Colonic mucosa (tissue), 4 donors: ENCODE measurements around the gene ICAM5. TPM values are rescaled to one million over a fixed set of nuclear protein-coding genes. Genes with fewer than 3 reads are reported as not detected.

Source experiments
- DNase-seq: peaks from one replicate; pipeline ENCODE4 v3.0.0-alpha.2; 2020
- H3K27ac ChIP-seq: fragments of 200-600 bp; one replicate; pipeline ENCODE4 v1.8.0; 2021
- H3K27me3 ChIP-seq: fragments of 200-600 bp; one replicate; pipeline ENCODE4 v1.8.0; 2021
- H3K36me3 ChIP-seq: fragments of 200-600 bp; one replicate; pipeline ENCODE4 v1.8.0; 2021
- H3K4me1 ChIP-seq: fragments of 200-600 bp; one replicate; pipeline ENCODE4 v1.8.0; 2021; ENCODE audit warnings: mild to moderate bottlenecking
- H3K4me3 ChIP-seq: fragments of 200-600 bp; one replicate; pipeline ENCODE4 v1.8.0; 2021
- H3K9ac ChIP-seq, 2 donors: one replicate each; pipeline ENCODE4 v1.7.0; 2013; ENCODE audit warnings: control low read depth in 2 of 2, low read depth in 2 of 2, low read length in 2 of 2
- H3K9me3 ChIP-seq: fragments of 200-600 bp; one replicate; pipeline ENCODE4 v1.8.0; 2021
- intact Hi-C: fragments of 100-400 bp; cut with DNase I; formaldehyde crosslinking; loops from one replicate; pipeline ENCODE4 v1.14.1; 2022
- total RNA-seq, 2 donors: library from RNA; stranded (reverse); fragmentation: NEBNext Ultra II Directional in 1 of 2; extraction: Animal tissue kit (Norgen Biotek cat#: 25700) in 1 of 2; gene quantifications; one replicate each; pipeline ENCODE4 v1.2.1, GENCODE V29; 2021
- TF ChIP-seq, protein P1 (sequence below): fragments of 200-600 bp; IDR thresholded peaks from one replicate; pipeline ENCODE4 v1.8.0; 2022; ENCODE audit warnings: antibody characterized with exemption, mild to moderate bottlenecking
- donor health status: healthy.
- donor health status: DM: no; HTN: no; CAD: no.
- donor health status: DM: no; HTN: no; CAD: no.

Gene ICAM5
- total RNA-seq, 2 donors from 2014 or later = 0.74 to 1.3 TPM

DNA sequence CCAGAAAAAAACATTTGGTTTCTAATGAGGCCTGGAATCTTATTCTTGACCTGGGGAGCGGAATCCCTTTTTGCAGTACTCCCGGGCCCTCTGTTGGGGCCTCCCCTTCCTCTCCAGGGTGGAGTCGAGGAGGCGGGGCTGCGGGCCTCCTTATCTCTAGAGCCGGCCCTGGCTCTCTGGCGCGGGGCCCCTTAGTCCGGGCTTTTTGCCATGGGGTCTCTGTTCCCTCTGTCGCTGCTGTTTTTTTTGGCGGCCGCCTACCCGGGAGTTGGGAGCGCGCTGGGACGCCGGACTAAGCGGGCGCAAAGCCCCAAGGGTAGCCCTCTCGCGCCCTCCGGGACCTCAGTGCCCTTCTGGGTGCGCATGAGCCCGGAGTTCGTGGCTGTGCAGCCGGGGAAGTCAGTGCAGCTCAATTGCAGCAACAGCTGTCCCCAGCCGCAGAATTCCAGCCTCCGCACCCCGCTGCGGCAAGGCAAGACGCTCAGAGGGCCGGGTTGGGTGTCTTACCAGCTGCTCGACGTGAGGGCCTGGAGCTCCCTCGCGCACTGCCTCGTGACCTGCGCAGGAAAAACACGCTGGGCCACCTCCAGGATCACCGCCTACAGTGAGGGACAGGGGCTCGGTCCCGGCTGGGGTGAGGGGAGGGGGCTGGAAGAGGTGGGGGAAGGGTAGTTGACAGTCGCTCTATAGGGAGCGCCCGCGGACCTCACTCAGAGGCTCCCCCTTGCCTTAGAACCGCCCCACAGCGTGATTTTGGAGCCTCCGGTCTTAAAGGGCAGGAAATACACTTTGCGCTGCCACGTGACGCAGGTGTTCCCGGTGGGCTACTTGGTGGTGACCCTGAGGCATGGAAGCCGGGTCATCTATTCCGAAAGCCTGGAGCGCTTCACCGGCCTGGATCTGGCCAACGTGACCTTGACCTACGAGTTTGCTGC lies 2.7 kb upstream of the ICAM5 start, which contains the start of gene ICAM4:
Gene ICAM4 (plus strand): TSS at position 153 of the 935 bp plus-strand sequence. CDS start 58 bp downstream, at position 211.
- Histone ChIP-seq H3K27ac (no peak within 1 kb of the TSS), H3K27me3 (peaks cover 45% of the 10 kb centered on the region), H3K4me1 (peaks cover 40% of the 10 kb centered on the region), H3K9me3 (no peaks in the 10 kb centered on the region), H3K9ac (peak within 1 kb of the TSS in 1 of 2 donors; percentile 34), H3K36me3 (no peaks in the 10 kb centered on the region), H3K4me3 (no peak within 1 kb of the TSS)
- TF ChIP-seq, protein P1, sequence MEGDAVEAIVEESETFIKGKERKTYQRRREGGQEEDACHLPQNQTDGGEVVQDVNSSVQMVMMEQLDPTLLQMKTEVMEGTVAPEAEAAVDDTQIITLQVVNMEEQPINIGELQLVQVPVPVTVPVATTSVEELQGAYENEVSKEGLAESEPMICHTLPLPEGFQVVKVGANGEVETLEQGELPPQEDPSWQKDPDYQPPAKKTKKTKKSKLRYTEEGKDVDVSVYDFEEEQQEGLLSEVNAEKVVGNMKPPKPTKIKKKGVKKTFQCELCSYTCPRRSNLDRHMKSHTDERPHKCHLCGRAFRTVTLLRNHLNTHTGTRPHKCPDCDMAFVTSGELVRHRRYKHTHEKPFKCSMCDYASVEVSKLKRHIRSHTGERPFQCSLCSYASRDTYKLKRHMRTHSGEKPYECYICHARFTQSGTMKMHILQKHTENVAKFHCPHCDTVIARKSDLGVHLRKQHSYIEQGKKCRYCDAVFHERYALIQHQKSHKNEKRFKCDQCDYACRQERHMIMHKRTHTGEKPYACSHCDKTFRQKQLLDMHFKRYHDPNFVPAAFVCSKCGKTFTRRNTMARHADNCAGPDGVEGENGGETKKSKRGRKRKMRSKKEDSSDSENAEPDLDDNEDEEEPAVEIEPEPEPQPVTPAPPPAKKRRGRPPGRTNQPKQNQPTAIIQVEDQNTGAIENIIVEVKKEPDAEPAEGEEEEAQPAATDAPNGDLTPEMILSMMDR = no peak
- peak; percentile 54 for DNase-seq
- intact Hi-C loops = no loop called here

DNA sequence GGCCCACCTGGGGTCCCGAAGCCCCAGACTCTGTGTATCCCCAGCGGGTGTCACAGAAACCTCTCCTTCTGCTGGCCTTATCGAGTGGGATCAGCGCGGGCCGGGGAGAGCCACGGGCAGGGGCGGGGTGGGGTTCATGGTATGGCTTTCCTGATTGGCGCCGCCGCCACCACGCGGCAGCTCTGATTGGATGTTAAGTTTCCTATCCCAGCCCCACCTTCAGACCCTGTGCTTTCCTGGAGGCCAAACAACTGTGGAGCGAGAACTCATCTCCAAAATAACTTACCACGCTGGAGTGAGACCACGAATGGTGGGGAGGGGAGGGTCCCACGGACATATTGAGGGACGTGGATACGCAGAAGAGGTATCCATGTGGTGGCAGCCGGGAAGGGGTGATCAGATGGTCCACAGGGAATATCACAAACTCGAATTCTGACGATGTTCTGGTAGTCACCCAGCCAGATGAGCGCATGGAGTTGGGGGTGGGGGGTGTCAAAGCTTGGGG lies 1.0 kb upstream of the ICAM5 start:
- H3K9ac ChIP-seq = peak overlapping the region in 1 of 2 donors; percentile 12
- H3K36me3 ChIP-seq = no peaks in the 10 kb centered on the region
- peak overlapping the region; percentile 17 for H3K4me3 ChIP-seq
- TF ChIP-seq, protein P1 = no peak
- H3K27ac ChIP-seq = no peak overlapping the region
- DNase-seq = peak; percentile 72
- H3K9me3 ChIP-seq = no peaks in the 10 kb centered on the region
- H3K4me1 ChIP-seq = peaks cover 40% of the 10 kb centered on the region
- H3K27me3 ChIP-seq = peaks cover 59% of the 10 kb centered on the region
- intact Hi-C loops = no loop called here

DNA sequence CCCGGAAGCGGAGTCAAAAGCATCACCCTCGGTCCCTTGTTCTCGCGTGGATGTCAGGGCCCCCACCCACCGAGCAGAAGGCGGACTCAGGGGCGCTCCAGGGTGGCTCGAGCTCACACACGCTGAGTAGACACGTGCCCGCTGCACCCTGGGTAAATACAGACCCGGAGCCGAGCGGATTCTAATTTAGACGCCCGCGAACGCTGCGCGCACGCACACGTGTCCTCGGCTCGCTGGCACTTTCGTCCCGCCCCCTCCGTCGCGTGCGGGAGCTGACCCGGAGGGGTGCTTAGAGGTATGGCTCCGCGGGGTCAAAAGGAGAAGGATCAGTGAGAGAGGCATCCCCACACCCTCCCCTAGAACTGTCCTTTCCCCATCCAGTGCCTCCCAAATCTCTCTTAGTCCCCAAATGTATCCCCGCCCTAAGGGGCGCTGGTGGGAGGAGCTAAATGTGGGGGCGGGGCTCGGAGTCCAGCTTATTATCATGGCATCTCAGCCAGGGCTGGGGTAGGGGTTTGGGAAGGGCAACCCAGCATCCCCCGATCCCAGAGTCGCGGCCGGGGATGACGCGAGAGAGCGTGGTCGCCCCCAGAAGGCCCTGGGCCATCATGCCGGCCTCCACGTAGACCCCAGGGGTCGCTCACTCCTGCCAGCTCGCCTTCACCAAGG lies 451 bp upstream of the ICAM5 start:
- peaks cover 65% of the 10 kb centered on the region for H3K27me3 ChIP-seq

DNA sequence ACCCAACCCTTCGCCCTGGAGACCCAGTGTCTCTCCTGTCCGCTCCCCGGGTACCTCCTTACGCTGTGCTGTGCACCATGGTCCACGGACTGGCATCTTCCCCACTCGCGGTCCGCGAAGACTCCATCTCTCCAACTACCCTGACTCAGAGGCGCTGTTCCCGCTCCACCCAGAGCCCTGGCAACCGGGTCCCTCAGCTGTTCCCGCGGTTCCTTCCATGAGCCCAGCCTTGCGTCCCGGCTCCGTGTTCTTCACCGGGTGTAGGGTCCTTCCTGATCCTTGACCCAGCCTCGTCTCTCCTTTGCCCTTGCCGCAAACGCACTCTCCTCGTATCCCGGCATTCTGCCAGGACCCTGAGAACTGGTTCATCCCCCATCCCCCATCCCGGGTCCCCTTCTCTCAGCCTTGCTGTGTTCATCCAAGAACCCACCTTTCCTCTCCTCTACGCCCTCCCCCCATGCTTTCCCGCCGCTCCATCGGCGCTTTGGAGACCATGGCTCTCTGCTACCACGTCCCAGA lies 664 bp downstream of the ICAM5 start:
- TF ChIP-seq, protein P1 = no peak
- intact Hi-C loops = no loop called here
- H3K27me3 ChIP-seq = peaks cover 76% of the 10 kb centered on the region
- H3K4me3 ChIP-seq = no peak overlapping the region
- no peaks in the 10 kb centered on the region for H3K9me3 ChIP-seq
- peaks cover 45% of the 10 kb centered on the region for H3K4me1 ChIP-seq
- H3K27ac ChIP-seq = no peak overlapping the region
- DNase-seq = no peak
- H3K9ac ChIP-seq = no peak overlapping the region
- no peaks in the 10 kb centered on the region for H3K36me3 ChIP-seq

More for the DNA sequence above, 451 bp upstream of the ICAM5 start:
- Histone ChIP-seq H3K4me3 (peak overlapping the region; percentile 17), H3K4me1 (peaks cover 40% of the 10 kb centered on the region), H3K9ac (peak overlapping the region in 1 of 2 donors; percentile 12), H3K9me3 (no peaks in the 10 kb centered on the region), H3K27ac (no peak overlapping the region), H3K36me3 (no peaks in the 10 kb centered on the region)
- TF ChIP-seq, protein P1 = no peak
- intact Hi-C loops = no loop called here
- DNase-seq = peak; percentile 41

DNA sequence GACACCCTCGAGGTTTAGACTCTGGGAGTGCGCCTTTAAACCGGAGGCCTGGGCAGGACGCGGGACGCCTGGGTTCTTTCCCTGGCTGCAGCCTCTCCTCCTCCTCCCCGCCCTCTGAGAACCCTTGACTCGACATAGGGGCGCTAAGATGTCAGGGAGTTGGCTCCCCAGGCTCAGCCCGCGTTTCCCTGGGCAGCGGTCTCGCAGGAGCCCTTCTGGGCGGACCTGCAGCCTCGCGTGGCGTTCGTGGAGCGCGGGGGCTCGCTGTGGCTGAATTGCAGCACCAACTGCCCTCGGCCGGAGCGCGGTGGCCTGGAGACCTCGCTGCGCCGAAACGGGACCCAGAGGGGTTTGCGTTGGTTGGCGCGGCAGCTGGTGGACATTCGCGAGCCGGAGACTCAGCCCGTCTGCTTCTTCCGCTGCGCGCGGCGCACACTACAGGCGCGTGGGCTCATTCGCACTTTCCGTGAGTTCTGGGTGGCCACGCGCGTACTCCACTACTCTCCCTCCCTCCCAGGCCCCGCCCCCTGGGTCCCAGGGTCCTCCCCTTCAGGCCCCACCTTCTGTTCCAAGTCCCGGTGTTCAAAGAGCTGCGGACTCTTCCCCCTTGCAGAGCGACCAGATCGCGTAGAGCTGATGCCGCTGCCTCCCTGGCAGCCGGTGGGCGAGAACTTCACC lies 1.3 kb downstream of the ICAM5 start:
- Histone ChIP-seq H3K9me3 (no peaks in the 10 kb centered on the region), H3K4me1 (peaks cover 51% of the 10 kb centered on the region), H3K9ac (peak overlapping the region in 1 of 2 donors; percentile 48), H3K27ac (no peak overlapping the region), H3K4me3 (peak overlapping the region; percentile 42), H3K36me3 (no peaks in the 10 kb centered on the region), H3K27me3 (peaks cover 80% of the 10 kb centered on the region)
- TF ChIP-seq, protein P1 = no peak
- peak; percentile 77 for DNase-seq
- intact Hi-C loops = no loop called here
